ENCODE measurements around the gene NRTN.

DNA sequence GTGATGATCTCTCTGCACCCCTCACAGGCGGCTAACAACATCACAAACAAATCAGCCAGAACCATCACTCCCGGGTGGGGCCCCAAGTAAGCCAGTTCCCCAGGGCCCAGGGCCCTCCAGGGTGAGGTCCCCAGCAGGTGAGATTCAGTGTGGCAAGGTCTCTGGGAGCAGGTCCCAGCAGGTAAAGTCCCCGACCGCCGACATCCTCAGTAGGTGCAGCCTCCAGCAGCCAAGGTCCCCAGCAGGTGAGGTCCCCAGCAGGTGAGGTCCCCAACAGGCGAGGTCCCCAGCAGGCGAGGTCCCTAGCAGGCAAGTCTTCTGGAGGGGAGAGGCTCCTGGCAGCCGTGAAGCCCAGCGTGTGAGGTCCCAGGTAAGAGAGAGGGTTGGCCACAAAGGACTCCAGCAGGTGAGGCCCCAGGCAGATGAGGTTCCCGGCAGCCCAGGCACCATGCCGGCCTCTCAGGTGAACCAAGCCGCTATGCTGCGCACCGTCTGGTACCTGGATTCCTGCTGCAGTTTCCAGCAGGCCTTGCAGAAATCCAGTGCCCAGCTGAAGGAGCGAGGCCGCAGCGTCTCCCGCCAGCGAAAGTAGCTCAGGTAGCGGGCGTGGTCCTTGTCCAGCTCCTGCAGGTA is 38.5 kb downstream of the NRTN start:
- no peak for TF ChIP-seq EZH2 (IDR thresholded peaks at IDR 0.05; ENCODE audit: borderline replicate concordance, low read depth, low read length, severe bottlenecking)
- no peak for TF ChIP-seq CTCF (IDR thresholded peaks at IDR 0.05; ENCODE audit: extremely low read depth in 1 of 2, insufficient read depth in 1 of 2, low read depth in 1 of 2, low read length in 2 of 2)
- TF ChIP-seq JUN (IDR thresholded peaks at IDR 0.05; ENCODE audit: borderline replicate concordance, insufficient read depth, insufficient read length, low read depth): no peak
- no peak for TF ChIP-seq POLR2A (IDR thresholded peaks at IDR 0.05; ENCODE audit: low read depth, low read length)
- TF ChIP-seq, protein P1, sequence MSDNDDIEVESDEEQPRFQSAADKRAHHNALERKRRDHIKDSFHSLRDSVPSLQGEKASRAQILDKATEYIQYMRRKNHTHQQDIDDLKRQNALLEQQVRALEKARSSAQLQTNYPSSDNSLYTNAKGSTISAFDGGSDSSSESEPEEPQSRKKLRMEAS (IDR thresholded peaks at IDR 0.05; ENCODE audit: insufficient read depth, insufficient read length): no peak
- no peak for TF ChIP-seq FOS (IDR thresholded peaks at IDR 0.05; ENCODE audit: borderline replicate concordance, insufficient read depth, low read length)
- TF ChIP-seq POLR2AphosphoS5 (IDR thresholded peaks at IDR 0.05; ENCODE audit: insufficient read depth, low read depth, low read length): no peak

Data from endothelial cell of umbilical vein (primary cell).